Mononuclear cell (primary cell): ENCODE data around the gene B3GALT2. TPM values are rescaled to one million over a fixed set of nuclear protein-coding genes. Genes with fewer than 3 reads are reported as not detected.
"Not testable (repeated sequence)": the region's sequence is repeated elsewhere in the genome, so short reads cannot be mapped to it uniquely, and the experiment has no call there.

Experiments used
- H3K27me3 ChIP-seq: 2 replicates; pipeline ENCODE4 v1.6.0; 2011; ENCODE audit warnings: low read length, control low read depth; ENCODE audit not compliant: insufficient read depth
- H3K4me1 ChIP-seq: 2 replicates; pipeline ENCODE4 v1.5.1; 2011; ENCODE audit warnings: mild to moderate bottlenecking, low read length, control low read depth; ENCODE audit not compliant: insufficient read depth
- H3K4me3 ChIP-seq: 2 replicates; pipeline ENCODE4 v1.5.1; 2011; ENCODE audit warnings: mild to moderate bottlenecking, low read length, moderate library complexity
- H3K9me3 ChIP-seq: 2 replicates; pipeline ENCODE4 v1.5.1; 2011; ENCODE audit warnings: low read depth, mild to moderate bottlenecking, control low read depth, low read length
- total RNA-seq: library from RNA; depleted of rRNA; stranded (reverse); fragments of >200 nt; gene quantifications from one replicate; pipeline ENCODE4 v1.2.3, GENCODE V29; 2012

The B3GALT2 gene
- total RNA-seq = 0.31 TPM

- no peaks in the 10 kb centered on the region for H3K27me3 ChIP-seq
- H3K4me3 ChIP-seq = no peak within 1 kb of the TSS
- peaks cover 7% of the 10 kb centered on the region for H3K4me1 ChIP-seq
- no peaks in the 10 kb centered on the region for H3K9me3 ChIP-seq
These were observed at the start of gene B3GALT2 for GRCh38 chr1:193185901-193186731. Gene B3GALT2, minus strand, starts transcription at chr1:193186613. Its CDS starts 5,051 bp downstream, at chr1:193181562.

GRCh38 chr1:193234530-193234929 lies 48.1 kb upstream of the B3GALT2 start:
- no peaks in the 10 kb centered on the region for H3K27me3 ChIP-seq
- H3K4me3 ChIP-seq = no peak overlapping the region
- H3K4me1 ChIP-seq = no peaks in the 10 kb centered on the region

GRCh38 chr1:193231146-193231545 lies 44.7 kb upstream of the B3GALT2 start:
- H3K27me3 ChIP-seq, H3K4me3 ChIP-seq, H3K4me1 ChIP-seq, H3K9me3 ChIP-seq: not testable (repeated sequence)

More at GRCh38 chr1:193234530-193234929, 48.1 kb upstream of the B3GALT2 start:
- H3K9me3 ChIP-seq = no peaks in the 10 kb centered on the region

GRCh38 chr1:193229136-193229535 lies 42.7 kb upstream of the B3GALT2 start:
- H3K9me3 ChIP-seq = no peaks in the 10 kb centered on the region
- H3K27me3 ChIP-seq = no peaks in the 10 kb centered on the region
- H3K4me1 ChIP-seq = no peaks in the 10 kb centered on the region
- no peak overlapping the region for H3K4me3 ChIP-seq

- Histone ChIP-seq H3K4me1 (no peaks in the 10 kb centered on the region), H3K9me3 (no peaks in the 10 kb centered on the region), H3K27me3 (no peaks in the 10 kb centered on the region), H3K4me3 (no peak overlapping the region)
These were observed 35.7 kb upstream of the B3GALT2 start for GRCh38 chr1:193222056-193222615.

- H3K9me3 ChIP-seq = no peaks in the 10 kb centered on the region
- no peaks in the 10 kb centered on the region for H3K4me1 ChIP-seq
- H3K4me3 ChIP-seq = no peak overlapping the region
- H3K27me3 ChIP-seq = no peaks in the 10 kb centered on the region
These were observed 35.2 kb upstream of the B3GALT2 start for GRCh38 chr1:193221651-193222050.

GRCh38 chr1:193219391-193219790 lies 33.0 kb upstream of the B3GALT2 start:
- no peaks in the 10 kb centered on the region for H3K27me3 ChIP-seq
- no peak overlapping the region for H3K4me3 ChIP-seq
- H3K9me3 ChIP-seq = no peaks in the 10 kb centered on the region
- no peaks in the 10 kb centered on the region for H3K4me1 ChIP-seq

GRCh38 chr1:193216920-193217319 lies 30.5 kb upstream of the B3GALT2 start:
- Histone ChIP-seq H3K4me3 (no peak overlapping the region), H3K27me3 (no peaks in the 10 kb centered on the region), H3K4me1 (no peaks in the 10 kb centered on the region), H3K9me3 (no peaks in the 10 kb centered on the region)

- no peak overlapping the region for H3K4me3 ChIP-seq
- no peaks in the 10 kb centered on the region for H3K27me3 ChIP-seq
These were observed 27.6 kb upstream of the B3GALT2 start for GRCh38 chr1:193213998-193214397.

GRCh38 chr1:193212637-193213036 lies 26.2 kb upstream of the B3GALT2 start:
- Histone ChIP-seq H3K4me3 (no peak overlapping the region), H3K27me3 (no peaks in the 10 kb centered on the region), H3K4me1 (no peaks in the 10 kb centered on the region), H3K9me3 (no peaks in the 10 kb centered on the region)

More at GRCh38 chr1:193213998-193214397, 27.6 kb upstream of the B3GALT2 start:
- Histone ChIP-seq H3K9me3 (no peaks in the 10 kb centered on the region), H3K4me1 (no peaks in the 10 kb centered on the region)

- H3K4me3 ChIP-seq = no peak overlapping the region
- no peaks in the 10 kb centered on the region for H3K4me1 ChIP-seq
- no peaks in the 10 kb centered on the region for H3K9me3 ChIP-seq
- H3K27me3 ChIP-seq = no peaks in the 10 kb centered on the region
These were observed 25.1 kb upstream of the B3GALT2 start for GRCh38 chr1:193211539-193211938.

GRCh38 chr1:193210996-193211395 lies 24.6 kb upstream of the B3GALT2 start:
- no peaks in the 10 kb centered on the region for H3K4me1 ChIP-seq
- no peaks in the 10 kb centered on the region for H3K27me3 ChIP-seq
- H3K9me3 ChIP-seq = no peaks in the 10 kb centered on the region
- no peak overlapping the region for H3K4me3 ChIP-seq

- Histone ChIP-seq H3K27me3 (no peaks in the 10 kb centered on the region), H3K4me1 (no peaks in the 10 kb centered on the region), H3K4me3 (no peak overlapping the region), H3K9me3 (no peaks in the 10 kb centered on the region)
These were observed 14.6 kb upstream of the B3GALT2 start for GRCh38 chr1:193201021-193201420.

- H3K9me3 ChIP-seq = no peaks in the 10 kb centered on the region
- H3K4me1 ChIP-seq = no peaks in the 10 kb centered on the region
- no peak overlapping the region for H3K4me3 ChIP-seq
- no peaks in the 10 kb centered on the region for H3K27me3 ChIP-seq
These were observed 13.5 kb upstream of the B3GALT2 start for GRCh38 chr1:193199940-193200339.

GRCh38 chr1:193192586-193192985 lies 6.2 kb upstream of the B3GALT2 start:
- H3K4me1 ChIP-seq = no peaks in the 10 kb centered on the region
- H3K27me3 ChIP-seq = no peaks in the 10 kb centered on the region
- no peak overlapping the region for H3K4me3 ChIP-seq
- no peaks in the 10 kb centered on the region for H3K9me3 ChIP-seq
